ENCODE results near the gene OPRL1. TPM values are rescaled to one million over a fixed set of nuclear protein-coding genes. Genes with fewer than 3 reads are reported as not detected.

Gene OPRL1
- total and polyA plus RNA-seq, 2 of the 8 experiments (the other 6 are each of a cell fraction or from before 2014, with no cell fraction given): 0.63 to 0.98 TPM

Small RNAs within 50 kb of the gene (microRNA-seq; reads per million reads assigned to microRNA genes)
- gene MIR6813 (ENCODE audit: borderline microRNAs expressed in 2 of 2, borderline number of aligned reads in 2 of 2, borderline replicate concordance in 1 of 2): 0 to 0.46 reads per million in 2 experiments

Small RNAs within 50 kb of the gene (small RNA-seq; reads per million reads assigned to genes)
- gene AL355803.1 (ENCODE audit: insufficient read depth) (not detected), gene MIR6813 (ENCODE audit: insufficient read depth) (not detected)

Other genes with a start within 250 kb of the OPRL1 start
- gene ZBTB46, start 248.8 kb upstream of the OPRL1 start, total RNA-seq (2021; fragmentation: NEBNext Ultra II Directional; extraction: Animal tissue kit (Norgen Biotek cat#: 25700)): 21.1 and 22.4 TPM in 2 replicates
- 6.4 and 10.7 TPM in 2 replicates for gene ZBTB46, start 248.8 kb upstream of the OPRL1 start, polyA plus RNA-seq (2011; rRNA removed)
- not detected in 2 replicates for gene ABHD16B, start 218.6 kb upstream of the OPRL1 start, total RNA-seq (2021; fragmentation: NEBNext Ultra II Directional; extraction: Animal tissue kit (Norgen Biotek cat#: 25700))
- gene ABHD16B, start 218.6 kb upstream of the OPRL1 start, polyA plus RNA-seq (2011; rRNA removed): 0.05 TPM in 1 of 2 replicates, not detected in the other
- gene TPD52L2, start 214.8 kb upstream of the OPRL1 start, total RNA-seq (2021; fragmentation: NEBNext Ultra II Directional; extraction: Animal tissue kit (Norgen Biotek cat#: 25700)): 77.1 and 78.1 TPM in 2 replicates
- 80.2 and 96.5 TPM in 2 replicates for gene TPD52L2, start 214.8 kb upstream of the OPRL1 start, polyA plus RNA-seq (2011; rRNA removed)
- gene DNAJC5, start 185.0 kb upstream of the OPRL1 start, total RNA-seq (2021; fragmentation: NEBNext Ultra II Directional; extraction: Animal tissue kit (Norgen Biotek cat#: 25700)): 31.2 and 32.8 TPM in 2 replicates
- 19.2 and 25.0 TPM in 2 replicates for gene DNAJC5, start 185.0 kb upstream of the OPRL1 start, polyA plus RNA-seq (2011; rRNA removed)
- 36.5 and 37.4 TPM in 2 replicates for gene UCKL1, start 123.7 kb upstream of the OPRL1 start, total RNA-seq (2021; fragmentation: NEBNext Ultra II Directional; extraction: Animal tissue kit (Norgen Biotek cat#: 25700))
- gene UCKL1, start 123.7 kb upstream of the OPRL1 start, polyA plus RNA-seq (2011; rRNA removed): 91.2 and 106 TPM in 2 replicates
- 26.6 and 27.0 TPM in 2 replicates for gene ZNF512B, start 110.2 kb upstream of the OPRL1 start, total RNA-seq (2021; fragmentation: NEBNext Ultra II Directional; extraction: Animal tissue kit (Norgen Biotek cat#: 25700))
- 7.3 and 10.6 TPM in 2 replicates for gene ZNF512B, start 110.2 kb upstream of the OPRL1 start, polyA plus RNA-seq (2011; rRNA removed)
- gene SAMD10, start 100.4 kb upstream of the OPRL1 start, total RNA-seq (2021; fragmentation: NEBNext Ultra II Directional; extraction: Animal tissue kit (Norgen Biotek cat#: 25700)): 3.0 and 3.8 TPM in 2 replicates
- gene SAMD10, start 100.4 kb upstream of the OPRL1 start, polyA plus RNA-seq (2011; rRNA removed): 5.2 and 6.4 TPM in 2 replicates
- 76.9 and 80.7 TPM in 2 replicates for gene PRPF6, start 99.0 kb upstream of the OPRL1 start, total RNA-seq (2021; fragmentation: NEBNext Ultra II Directional; extraction: Animal tissue kit (Norgen Biotek cat#: 25700))
- 27.9 and 42.8 TPM in 2 replicates for gene PRPF6, start 99.0 kb upstream of the OPRL1 start, polyA plus RNA-seq (2011; rRNA removed)
- gene C20orf204, start 43.9 kb upstream of the OPRL1 start, total RNA-seq (2021; fragmentation: NEBNext Ultra II Directional; extraction: Animal tissue kit (Norgen Biotek cat#: 25700)): 0.52 and 0.61 TPM in 2 replicates
- 0.39 and 0.96 TPM in 2 replicates for gene C20orf204, start 43.9 kb upstream of the OPRL1 start, polyA plus RNA-seq (2011; rRNA removed)
- 0.23 TPM in 1 of 2 replicates, not detected in the other for gene SOX18, start 30.4 kb upstream of the OPRL1 start, total RNA-seq (2021; fragmentation: NEBNext Ultra II Directional; extraction: Animal tissue kit (Norgen Biotek cat#: 25700))
- 0.08 and 0.09 TPM in 2 replicates for gene SOX18, start 30.4 kb upstream of the OPRL1 start, polyA plus RNA-seq (2011; rRNA removed)
- gene TCEA2, start 16.9 kb upstream of the OPRL1 start, total RNA-seq (2021; fragmentation: NEBNext Ultra II Directional; extraction: Animal tissue kit (Norgen Biotek cat#: 25700)): 41.4 and 46.3 TPM in 2 replicates
- gene TCEA2, start 16.9 kb upstream of the OPRL1 start, polyA plus RNA-seq (2011; rRNA removed): 42.3 and 66.0 TPM in 2 replicates
- gene RGS19, start 564 bp upstream of the OPRL1 start, total RNA-seq (2021; fragmentation: NEBNext Ultra II Directional; extraction: Animal tissue kit (Norgen Biotek cat#: 25700)): 12.7 and 13.1 TPM in 2 replicates
- 16.8 and 21.9 TPM in 2 replicates for gene RGS19, start 564 bp upstream of the OPRL1 start, polyA plus RNA-seq (2011; rRNA removed)
- 0.41 and 0.52 TPM in 2 replicates for gene LKAAEAR1, start 4.3 kb downstream of the OPRL1 start, total RNA-seq (2021; fragmentation: NEBNext Ultra II Directional; extraction: Animal tissue kit (Norgen Biotek cat#: 25700))
- gene LKAAEAR1, start 4.3 kb downstream of the OPRL1 start, polyA plus RNA-seq (2011; rRNA removed): 0.53 and 0.91 TPM in 2 replicates
- gene NPBWR2, start 27.5 kb downstream of the OPRL1 start, total RNA-seq (2021; fragmentation: NEBNext Ultra II Directional; extraction: Animal tissue kit (Norgen Biotek cat#: 25700)): not detected in 2 replicates
- gene NPBWR2, start 27.5 kb downstream of the OPRL1 start, polyA plus RNA-seq (2011; rRNA removed): not detected in 2 replicates
- 1.1 and 2.0 TPM in 2 replicates for gene MYT1, start 84.4 kb downstream of the OPRL1 start, total RNA-seq (2021; fragmentation: NEBNext Ultra II Directional; extraction: Animal tissue kit (Norgen Biotek cat#: 25700))
- gene MYT1, start 84.4 kb downstream of the OPRL1 start, polyA plus RNA-seq (2011; rRNA removed): 0.63 and 1.0 TPM in 2 replicates
- gene PCMTD2, start 175.7 kb downstream of the OPRL1 start, total RNA-seq (2021; fragmentation: NEBNext Ultra II Directional; extraction: Animal tissue kit (Norgen Biotek cat#: 25700)): 55.1 and 57.8 TPM in 2 replicates
- 21.4 and 24.6 TPM in 2 replicates for gene PCMTD2, start 175.7 kb downstream of the OPRL1 start, polyA plus RNA-seq (2011; rRNA removed)